Endodermal cell (in vitro differentiated cells): ENCODE results near the gene SDK1. TPM values are rescaled to one million over a fixed set of nuclear protein-coding genes. Genes with fewer than 3 reads are reported as not detected.

Experiments used
- DNase-seq: peaks from one replicate; pipeline ENCODE4 v3.0.0-alpha.2; 2017
- H3K27ac ChIP-seq: 2 replicates; pipeline ENCODE4 v1.5.1; 2013; ENCODE audit warnings: mild to moderate bottlenecking, low read depth, low read length, moderate library complexity
- H3K27me3 ChIP-seq: 2 replicates; pipeline ENCODE4 v1.6.1; 2013; ENCODE audit warnings: mild to moderate bottlenecking, low read length, moderate library complexity; ENCODE audit not compliant: insufficient read depth, control insufficient read depth, poor library complexity, severe bottlenecking
- H3K36me3 ChIP-seq: 2 replicates; pipeline ENCODE4 v1.7.0; 2013; ENCODE audit warnings: mild to moderate bottlenecking, low read length, moderate library complexity; ENCODE audit not compliant: control insufficient read depth, insufficient read depth
- H3K4me1 ChIP-seq: one replicate; pipeline ENCODE4 v1.7.0; 2013; ENCODE audit warnings: low read length; ENCODE audit not compliant: control insufficient read depth, insufficient read depth
- H3K4me3 ChIP-seq: 2 replicates; pipeline ENCODE4 v1.5.1; 2013; ENCODE audit warnings: mild to moderate bottlenecking, low read length, moderate library complexity
- H3K9ac ChIP-seq: 2 replicates; pipeline ENCODE4 v1.6.1; 2013; ENCODE audit warnings: mild to moderate bottlenecking, low read length, moderate library complexity; ENCODE audit not compliant: poor library complexity, severe bottlenecking; ENCODE audit errors: extremely low read depth
- H3K9me3 ChIP-seq: 2 replicates; pipeline ENCODE4 v1.6.1; 2013; ENCODE audit warnings: mild to moderate bottlenecking, low read length, moderate library complexity; ENCODE audit not compliant: control insufficient read depth
- H3K27ac Mint-ChIP-seq: 2 replicates; pipeline ENCODE4 v1.8.0; 2020; ENCODE audit warnings: mixed read lengths
- H3K27me3 Mint-ChIP-seq: 2 replicates; pipeline ENCODE4 v1.8.0; 2021; ENCODE audit warnings: mild to moderate bottlenecking, mixed read lengths; ENCODE audit not compliant: insufficient read depth
- H3K36me3 Mint-ChIP-seq: 2 replicates; pipeline ENCODE4 v1.8.0; 2020; ENCODE audit warnings: low read depth, mixed read lengths
- H3K4me1 Mint-ChIP-seq: 2 replicates; pipeline ENCODE4 v1.8.0; 2020; ENCODE audit warnings: mixed read lengths
- H3K4me3 Mint-ChIP-seq: 2 replicates; pipeline ENCODE4 v1.8.0; 2020; ENCODE audit warnings: mild to moderate bottlenecking, moderate library complexity, mixed read lengths
- H3K9me3 Mint-ChIP-seq: 2 replicates; pipeline ENCODE4 v1.8.0; 2020; ENCODE audit warnings: mild to moderate bottlenecking, mixed read lengths
- CTCF ChIP-seq: fragments of 200-600 bp; sonication (generic); conservative IDR thresholded peaks from 2 replicates; pipeline ENCODE4 v1.5.0; 2021; ENCODE audit warnings: antibody characterized with exemption, mild to moderate bottlenecking
- WGBS, 2 experiments: methylation state at CpG; one replicate each; pipeline versions ENCODE4 v1.1.5 to v1.1.7; 2013; ENCODE audit warnings: missing lambda C conversion rate in 2 of 2, mixed read lengths in 1 of 2; ENCODE audit not compliant: insufficient coverage in 1 of 2, insufficient read length in 1 of 2; 5-methylcytosine and 5-hydroxymethylcytosine counted together
- total RNA-seq, 2 donors: library from RNA; stranded (reverse); fragmentation: NEBNext Ultra II Directional in 1 of 2; extraction: Animal tissue kit (Norgen Biotek cat#: 25700) in 1 of 2; gene quantifications; 2 replicates in 1 of 2; 3 replicates in 1 of 2; pipeline ENCODE4 v1.2.1, GENCODE V29; 2021

SDK1 gene
- total RNA-seq, 2 donors from 2014 or later: 22.7 to 23.1 TPM

- no peak overlapping the region for H3K4me3 ChIP-seq
- Mint-ChIP-seq H3K27ac (no peak overlapping the region), H3K27me3 (no peaks in the 10 kb centered on the region), H3K36me3 (peaks cover 6% of the 10 kb centered on the region), H3K4me1 (no peaks in the 10 kb centered on the region), H3K9me3 (peaks cover 6% of the 10 kb centered on the region), H3K4me3 (no peak overlapping the region)
- no peaks in the 10 kb centered on the region for H3K36me3 ChIP-seq
- peaks cover 2% of the 10 kb centered on the region for H3K4me1 ChIP-seq
- no peak overlapping the region for H3K27ac ChIP-seq
- DNase-seq: no peak
- 87 to 96% methylated on average over 7 to 9 of the region's 9 CpGs for WGBS, 2 experiments
- no peak for TF ChIP-seq CTCF
- H3K9ac ChIP-seq: no peak overlapping the region
- H3K9me3 ChIP-seq: no peaks in the 10 kb centered on the region
- no peaks in the 10 kb centered on the region for H3K27me3 ChIP-seq
Observed at GRCh38 chr7:3767917-3768777, 467.1 kb downstream of the SDK1 start.

GRCh38 chr7:3771906-3772305 lies 470.9 kb downstream of the SDK1 start:
- peaks cover 5% of the 10 kb centered on the region for H3K4me1 Mint-ChIP-seq
- WGBS, 2 experiments: 75 to 80% methylated on average over 1 to 3 of the region's 3 CpGs

GRCh38 chr7:3778345-3778744 lies 477.3 kb downstream of the SDK1 start:
- no peak for DNase-seq
- 86 to 100% methylated on average over 1 to 7 of the region's 8 CpGs for WGBS, 2 experiments
- H3K4me3 ChIP-seq: no peak overlapping the region
- Mint-ChIP-seq H3K27ac (no peak overlapping the region), H3K9me3 (peaks cover 26% of the 10 kb centered on the region), H3K4me1 (peaks cover 23% of the 10 kb centered on the region), H3K4me3 (no peak overlapping the region), H3K27me3 (no peaks in the 10 kb centered on the region), H3K36me3 (peaks cover 3% of the 10 kb centered on the region)
- TF ChIP-seq CTCF: no peak
- no peak overlapping the region for H3K9ac ChIP-seq
- no peaks in the 10 kb centered on the region for H3K4me1 ChIP-seq
- no peak overlapping the region for H3K27ac ChIP-seq
- H3K9me3 ChIP-seq: peaks cover 36% of the 10 kb centered on the region
- H3K27me3 ChIP-seq: no peaks in the 10 kb centered on the region
- H3K36me3 ChIP-seq: no peaks in the 10 kb centered on the region

More at GRCh38 chr7:3771906-3772305, 470.9 kb downstream of the SDK1 start:
- Histone ChIP-seq H3K4me3 (no peak overlapping the region), H3K9ac (no peak overlapping the region), H3K36me3 (no peaks in the 10 kb centered on the region), H3K4me1 (peaks cover 2% of the 10 kb centered on the region), H3K27me3 (no peaks in the 10 kb centered on the region), H3K9me3 (no peaks in the 10 kb centered on the region), H3K27ac (no peak overlapping the region)
- Mint-ChIP-seq H3K27ac (no peak overlapping the region), H3K9me3 (peaks cover 11% of the 10 kb centered on the region), H3K27me3 (no peaks in the 10 kb centered on the region), H3K4me3 (no peak overlapping the region), H3K36me3 (peaks cover 9% of the 10 kb centered on the region)
- no peak for TF ChIP-seq CTCF
- no peak for DNase-seq
